GM18951 (cell line): ENCODE data around the gene ABR.
"Not testable (repeated sequence)": the region's sequence is repeated elsewhere in the genome, so short reads cannot be mapped to it uniquely, and the experiment has no call there.

Experiments
- POLR2A ChIP-seq: IDR thresholded peaks from 4 replicates; pipeline ENCODE4 v1.6.1; 2011; ENCODE audit warnings: mild to moderate bottlenecking; ENCODE audit not compliant: insufficient read length, insufficient read depth; ENCODE audit errors: extremely low read depth
- in situ Hi-C: fragments of 300-500 bp; cut with MboI; formaldehyde crosslinking; loops from one replicate; pipeline ENCODE4 v1.12.0; 2022; ENCODE audit warnings: low sequenced_read_pairs, mixed read lengths, inconsistent platforms; ENCODE audit not compliant: unreplicated experiment

Gene ABR

DNA sequence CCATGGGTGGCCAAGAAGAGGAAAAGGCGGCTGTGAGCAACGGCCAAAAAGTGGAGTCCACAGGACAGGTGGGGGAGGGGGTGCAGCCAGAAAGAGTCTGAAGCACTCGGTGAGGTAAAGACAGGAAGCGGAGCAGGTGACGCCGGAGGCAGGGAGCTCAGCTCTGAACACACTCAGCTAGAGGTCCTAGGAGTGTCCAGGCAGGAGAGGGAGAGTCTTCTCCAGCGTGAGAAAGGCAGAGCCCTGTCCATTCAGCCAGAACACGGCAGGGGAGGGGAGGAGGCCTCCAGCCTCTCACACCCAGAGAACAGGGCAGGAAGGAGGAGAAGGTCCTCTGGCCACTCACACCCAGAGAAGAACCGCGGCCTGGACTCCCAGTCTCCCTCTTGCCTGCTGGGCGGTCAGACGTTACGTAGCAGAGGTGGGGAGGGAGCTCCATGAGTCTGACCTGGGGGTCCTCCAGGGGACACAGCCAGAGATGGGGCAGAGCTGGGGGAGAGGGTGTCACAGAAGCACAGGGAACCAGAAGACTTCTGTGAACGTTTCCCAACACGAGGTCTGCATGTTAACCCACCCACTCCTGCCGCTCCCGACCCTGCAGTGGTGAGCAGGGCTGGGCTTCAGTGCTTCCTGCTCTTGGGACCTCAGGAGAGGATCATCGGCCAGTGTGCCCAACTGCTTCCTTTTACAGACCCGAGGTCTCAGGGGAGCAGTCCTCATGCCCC, 89.2 kb downstream of the ABR start:
- in situ Hi-C loops, result no loop called here
- no peak for TF ChIP-seq POLR2A

DNA sequence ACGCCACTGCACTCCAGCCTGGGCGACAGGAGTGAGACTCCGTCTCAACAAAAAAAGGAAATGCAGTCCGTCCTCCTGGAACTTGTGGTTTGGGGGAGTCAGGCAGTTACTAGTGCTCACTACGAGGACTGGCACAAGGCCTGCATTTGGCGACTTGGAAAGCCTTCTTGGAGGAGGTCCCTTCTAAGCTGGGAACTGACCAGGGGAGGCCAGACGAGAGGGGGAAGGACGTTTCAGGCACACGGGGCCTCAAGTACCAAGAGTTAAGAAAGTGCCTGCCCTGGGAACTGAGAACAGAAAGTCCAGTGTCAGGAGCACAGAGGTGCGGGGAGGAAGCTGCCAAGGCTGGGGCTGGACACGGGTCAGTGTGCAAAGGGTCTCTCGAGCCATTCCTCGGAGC, 89.9 kb downstream of the ABR start:
- TF ChIP-seq POLR2A, result no peak

DNA sequence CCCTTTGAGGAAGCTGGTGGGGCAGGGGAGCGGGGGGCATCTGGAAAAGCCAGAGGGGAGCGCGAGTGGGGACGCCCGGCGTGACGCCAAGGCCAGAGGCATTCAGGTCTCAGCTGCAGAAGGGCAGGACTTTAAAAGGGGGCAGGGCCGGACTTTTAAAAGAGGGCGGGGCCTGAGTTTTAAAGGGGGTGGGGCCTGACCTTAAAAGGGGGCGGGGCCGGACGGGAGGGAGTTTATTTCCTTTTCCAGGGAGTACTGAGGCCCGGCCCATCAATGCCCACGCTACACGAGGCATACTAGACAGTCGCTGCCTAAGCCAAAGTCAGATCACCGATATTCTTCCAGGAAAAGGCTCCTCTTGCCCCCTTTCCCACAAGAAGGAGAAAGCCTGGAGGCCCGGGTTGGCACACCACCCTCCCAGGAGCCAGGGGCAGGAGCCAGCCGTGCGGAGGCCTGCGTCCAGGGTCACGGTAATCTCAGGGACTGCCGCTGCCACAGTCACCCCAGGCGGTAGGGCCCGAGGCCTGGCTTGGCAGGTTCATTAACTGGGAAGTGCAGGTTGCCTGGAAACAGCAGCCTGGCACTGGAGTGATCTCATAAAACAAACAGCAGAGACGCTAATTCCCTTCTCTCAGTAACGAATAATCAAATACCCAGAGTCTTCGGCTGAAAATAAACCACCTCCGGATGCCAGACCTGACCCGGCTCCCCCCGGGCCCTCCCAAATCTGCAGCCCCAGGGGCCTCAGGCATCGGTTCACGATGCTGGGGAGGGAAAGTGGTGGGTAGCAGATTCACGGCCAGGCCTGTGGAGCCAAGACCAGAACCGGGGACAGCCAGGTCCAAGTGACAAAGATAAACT, 92.2 kb downstream of the ABR start:
- in situ Hi-C loops, result no loop called here
- no peak for TF ChIP-seq POLR2A

More for the DNA sequence above, 89.9 kb downstream of the ABR start:
- in situ Hi-C loops, result no loop called here

DNA sequence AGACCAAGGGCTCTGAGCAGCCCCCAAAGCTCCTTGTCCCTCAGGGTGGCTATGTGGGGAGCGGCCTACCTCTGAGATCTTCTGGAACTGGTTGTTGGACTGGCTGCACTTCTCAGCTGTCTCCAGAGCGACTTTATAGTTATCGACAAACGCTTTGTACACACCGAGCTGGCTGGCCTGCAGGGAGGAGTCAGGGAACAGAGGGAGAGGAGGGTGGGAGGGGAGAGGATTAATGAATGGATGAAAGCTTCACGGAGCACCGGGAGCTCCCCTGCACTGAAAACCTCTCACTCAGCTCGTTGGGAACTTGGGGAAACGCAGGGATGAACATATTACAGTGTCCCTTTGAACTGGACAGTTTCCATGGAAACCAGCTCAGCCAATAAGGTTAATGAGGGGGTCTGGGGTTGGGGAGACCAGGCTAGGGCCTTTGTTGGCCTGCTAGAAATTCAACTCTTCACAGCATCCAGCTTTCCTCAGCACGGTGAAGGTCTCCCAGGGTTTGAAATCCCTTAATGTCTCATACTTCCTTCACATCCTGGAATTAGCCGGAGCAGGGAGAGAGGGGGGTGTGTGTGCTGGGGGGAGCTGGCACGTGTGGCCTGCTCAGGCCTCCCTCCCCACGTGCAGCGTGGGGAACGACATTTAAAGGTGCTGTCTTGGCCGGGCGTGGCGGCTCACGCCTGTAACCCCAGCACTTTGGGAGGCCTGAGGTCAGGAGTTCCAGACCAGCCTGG, 96.2 kb downstream of the ABR start:
- TF ChIP-seq POLR2A, result no peak
- in situ Hi-C loops, result no loop called here

DNA sequence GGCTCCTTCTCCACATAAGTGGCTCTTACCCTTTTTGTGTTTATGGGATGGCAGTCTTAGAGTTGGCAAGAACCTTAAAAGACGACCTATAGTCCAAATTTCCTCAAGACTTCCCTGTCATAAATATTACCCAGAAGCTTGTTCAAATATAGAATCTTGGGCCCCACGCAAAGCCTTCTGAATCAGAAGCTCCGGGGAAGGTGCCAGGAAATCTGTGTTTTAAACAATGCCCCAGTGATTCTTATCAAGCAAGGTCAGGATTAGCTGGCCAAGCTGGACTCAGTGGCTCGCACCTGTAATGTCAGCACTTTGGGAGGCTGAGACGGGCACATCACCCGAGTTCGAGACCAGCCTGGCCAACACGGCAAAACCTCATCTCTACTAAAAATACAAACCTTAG, 97.2 kb downstream of the ABR start:
- TF ChIP-seq POLR2A, result no peak
- in situ Hi-C loops, result no loop called here

DNA sequence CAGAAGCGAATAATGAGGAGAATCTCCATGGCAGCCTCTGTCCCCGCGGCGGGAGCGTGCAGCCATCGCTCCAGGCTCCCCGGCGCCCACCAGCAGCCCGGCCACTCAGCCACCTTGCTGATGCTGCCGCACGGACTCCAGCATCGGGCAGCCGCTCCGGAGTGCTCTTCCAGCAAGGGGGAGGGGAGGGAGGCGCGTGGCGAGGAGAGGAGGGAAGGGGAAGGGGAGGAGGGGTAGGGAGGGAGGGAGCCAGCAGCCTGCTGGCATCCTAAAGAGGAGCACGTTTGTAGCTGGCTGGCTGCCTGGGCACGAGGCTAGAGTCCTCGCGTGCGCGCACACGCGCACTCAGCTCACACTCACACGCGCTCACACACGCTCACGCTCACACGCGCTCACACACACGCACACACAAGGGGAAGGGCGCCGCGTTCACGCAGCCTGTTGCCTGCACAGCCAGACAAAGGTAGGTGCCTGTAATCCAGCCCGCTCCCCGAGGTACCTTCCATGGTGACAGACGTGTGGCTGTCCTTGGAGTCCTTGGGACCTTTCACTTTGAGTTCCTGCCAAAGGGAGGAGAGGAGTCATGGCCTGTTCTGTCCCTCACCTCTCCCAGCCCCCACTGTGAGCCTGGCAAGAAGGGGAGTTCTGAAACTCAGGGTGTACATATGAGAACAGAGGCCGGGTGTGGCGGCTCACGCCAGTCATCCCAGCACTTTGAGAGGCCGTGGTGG, 100.8 kb downstream of the ABR start:
- TF ChIP-seq POLR2A, result no peak
- in situ Hi-C loops, result no loop called here

DNA sequence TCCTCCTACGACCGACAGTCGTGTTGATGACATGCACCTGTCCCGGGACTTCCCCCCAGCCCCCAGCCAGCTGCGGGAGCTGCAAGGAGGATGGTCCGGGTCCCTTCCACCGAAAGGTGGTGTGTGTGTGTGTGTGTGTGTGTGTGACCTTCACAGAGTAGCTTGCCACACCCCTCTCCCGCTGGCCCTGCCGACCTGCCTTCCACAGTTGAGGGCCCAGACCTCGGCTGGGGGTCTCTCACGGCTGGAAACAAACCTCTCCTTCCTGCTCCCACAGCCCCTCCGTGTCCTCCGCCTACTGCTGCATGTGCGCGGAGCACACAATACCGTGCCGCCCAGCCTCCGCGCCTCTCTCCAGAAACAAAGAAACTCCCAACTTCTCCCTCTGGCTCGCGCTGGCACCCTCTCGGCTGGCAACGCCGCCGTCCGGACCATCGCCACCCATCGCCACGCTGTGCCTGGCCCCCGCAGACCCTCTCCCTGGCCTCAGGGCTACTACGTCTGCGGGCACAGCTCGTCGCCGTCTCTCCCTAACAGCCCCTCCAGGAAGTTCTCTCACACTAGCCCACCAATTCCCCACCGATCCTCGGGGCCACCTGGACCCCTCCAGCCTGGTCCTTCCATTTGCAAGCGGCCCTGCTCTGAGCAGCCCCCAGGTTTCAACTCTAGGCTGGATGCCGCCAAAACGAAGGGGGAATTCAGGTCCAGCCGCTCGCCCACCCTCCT, 101.6 kb downstream of the ABR start:
- in situ Hi-C loops, result no loop called here
- TF ChIP-seq POLR2A, result no peak

DNA sequence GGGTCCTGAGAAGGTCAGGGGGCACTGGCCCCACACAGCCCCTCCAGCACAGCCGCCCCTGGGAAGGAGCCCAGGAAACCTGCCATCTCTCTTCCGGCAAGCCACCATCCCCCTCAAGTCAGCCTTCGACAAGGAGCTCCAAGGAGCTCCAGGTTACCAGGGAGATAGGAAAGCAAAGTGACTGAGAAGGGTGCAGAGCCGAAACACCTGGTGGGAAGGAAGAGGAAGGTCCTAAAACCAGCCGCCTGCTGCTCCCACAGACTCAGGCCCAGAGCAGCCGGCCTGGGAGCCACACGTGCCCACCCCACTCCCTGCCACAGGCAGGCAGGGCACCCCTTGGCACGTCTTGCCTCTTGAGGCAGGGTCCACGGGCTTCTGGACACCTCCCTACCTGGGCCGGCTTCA, 102.2 kb downstream of the ABR start:
- in situ Hi-C loops, result no loop called here
- no peak for TF ChIP-seq POLR2A

DNA sequence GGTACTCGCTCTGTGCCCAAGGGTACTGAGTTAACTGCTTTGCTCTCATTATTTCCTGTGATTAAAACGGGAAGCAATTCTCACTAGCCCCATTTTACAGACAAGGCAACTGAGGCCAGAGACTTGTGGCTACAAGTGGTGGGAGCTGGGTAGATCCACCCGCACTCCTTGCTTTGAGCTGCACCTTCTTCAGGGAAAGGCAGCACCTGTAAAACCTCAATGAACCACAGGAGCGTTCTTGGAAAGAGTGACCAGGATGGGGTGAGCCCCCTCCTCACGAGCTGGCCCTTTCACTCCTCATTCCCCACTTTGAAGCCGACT, 102.8 kb downstream of the ABR start:
- in situ Hi-C loops, result no loop called here

DNA sequence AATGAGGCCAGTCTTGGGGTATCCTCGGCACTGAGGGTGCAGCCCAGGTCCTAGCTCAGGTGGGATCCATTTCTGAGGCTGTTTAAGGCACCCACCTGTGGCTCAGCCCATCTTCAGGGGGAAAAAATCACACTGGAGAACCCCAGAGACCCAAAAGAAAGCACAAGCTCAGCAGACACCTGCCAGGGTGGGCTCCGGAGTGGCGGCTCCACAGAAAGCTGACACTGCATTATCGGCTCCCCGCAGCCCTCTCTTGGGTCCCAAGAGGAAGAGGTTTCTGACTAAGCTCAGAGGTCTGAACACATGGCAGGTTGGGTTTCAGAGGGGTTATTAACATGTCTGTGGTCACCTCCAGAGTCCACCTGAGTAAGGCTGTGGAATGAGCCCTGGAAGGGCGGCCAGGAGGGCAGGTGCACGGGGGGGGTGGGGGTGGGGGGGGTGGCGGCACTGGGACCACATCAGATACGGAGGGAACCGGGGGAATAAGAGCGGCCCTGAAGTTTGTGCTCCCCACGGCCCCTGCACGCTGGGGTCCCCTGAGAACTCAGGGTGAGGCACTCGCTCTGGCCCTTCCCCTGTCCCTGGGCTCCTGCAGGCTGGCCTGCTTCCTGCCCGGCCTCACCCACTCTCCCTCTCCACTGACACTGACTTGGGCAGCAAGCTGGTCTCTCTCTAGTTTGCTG, 103.3 kb downstream of the ABR start:
- in situ Hi-C loops, result no loop called here
- TF ChIP-seq POLR2A, result no peak

More for the DNA sequence above, 102.8 kb downstream of the ABR start:
- no peak for TF ChIP-seq POLR2A

DNA sequence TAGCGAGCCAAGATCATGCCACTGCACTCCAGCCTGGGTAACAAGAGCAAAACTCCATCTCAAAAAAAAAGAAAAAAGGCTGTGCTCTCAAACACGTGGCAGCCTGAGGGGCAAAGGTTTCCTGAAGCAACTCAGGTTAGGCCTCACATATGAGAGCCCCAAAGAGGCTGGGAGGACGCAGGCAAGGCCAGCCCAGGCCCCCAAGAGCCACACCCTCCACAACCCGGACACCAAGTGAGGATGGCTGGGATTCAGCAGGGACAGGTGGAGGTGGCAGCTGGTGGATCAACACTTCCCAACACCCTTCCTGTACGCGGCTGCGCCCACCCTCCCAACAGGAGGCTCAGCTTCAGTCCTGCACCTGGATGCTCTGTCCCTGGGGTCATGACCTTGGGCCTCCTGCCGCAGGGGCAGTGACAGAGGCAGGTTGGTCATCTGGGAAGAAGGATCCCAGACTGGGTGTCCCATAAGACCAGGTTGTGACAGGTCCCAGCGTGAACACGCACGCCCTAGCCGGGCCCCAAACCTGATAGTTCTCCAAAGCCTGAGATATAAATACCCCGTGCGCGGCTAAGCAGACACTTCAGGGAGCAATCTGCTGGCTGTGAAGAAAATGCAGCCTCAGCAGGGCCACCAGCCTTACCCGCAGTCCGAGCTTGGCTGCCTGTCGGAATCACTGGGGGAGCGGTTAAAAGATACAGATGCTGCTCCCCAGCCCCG, 104.7 kb downstream of the ABR start:
- TF ChIP-seq POLR2A, result no peak
- in situ Hi-C loops, result no loop called here

DNA sequence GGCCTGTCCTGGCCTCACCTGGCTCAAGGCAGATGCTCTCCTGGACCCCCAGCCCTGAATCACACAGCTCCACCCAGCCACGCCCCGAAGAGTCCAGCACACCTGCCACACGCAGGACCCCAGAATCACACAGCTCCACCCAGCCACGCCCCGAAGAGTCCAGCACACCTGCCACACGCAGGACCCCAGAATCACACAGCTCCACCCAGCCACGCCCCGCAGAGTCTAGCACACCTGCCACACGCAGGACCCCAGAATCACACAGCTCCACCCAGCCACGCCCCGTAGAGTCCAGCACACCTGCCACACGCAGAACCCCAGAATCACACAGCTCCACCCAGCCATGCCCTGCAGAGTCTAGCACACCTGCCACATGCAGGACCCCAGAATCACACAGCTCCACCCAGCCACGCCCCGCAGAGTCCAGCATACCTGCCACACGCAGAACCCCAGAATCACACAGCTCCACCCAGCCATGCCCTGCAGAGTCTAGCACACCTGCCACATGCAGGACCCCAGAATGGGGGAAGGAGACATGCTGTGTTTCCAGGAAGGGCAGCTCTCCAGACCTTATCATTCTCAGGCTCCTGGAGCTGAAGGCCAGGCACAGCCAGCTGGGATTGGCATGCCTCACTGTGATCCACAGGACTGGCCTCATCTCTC, 105.7 kb downstream of the ABR start:
- in situ Hi-C loops, result not testable (repeated sequence)
